NCI-H526 treated with DMSO at 0.1 percent for 48 hours (cell line): ENCODE results near the gene DAB1.

Experiments used
- DNase-seq: peaks from one replicate; lab custom pipeline; 2025; lab: John Stamatoyannopoulos, UW

DAB1 gene

GRCh38 chr1:57163325-57163724 is 260.5 kb downstream of the DAB1 start:
- DNase-seq, result no peak

GRCh38 chr1:57162607-57163261 is 261.1 kb downstream of the DAB1 start:
- DNase-seq, result no peak

- DNase-seq, result no peak
Measured at GRCh38 chr1:57160594-57160993, 263.3 kb downstream of the DAB1 start.

DNA sequence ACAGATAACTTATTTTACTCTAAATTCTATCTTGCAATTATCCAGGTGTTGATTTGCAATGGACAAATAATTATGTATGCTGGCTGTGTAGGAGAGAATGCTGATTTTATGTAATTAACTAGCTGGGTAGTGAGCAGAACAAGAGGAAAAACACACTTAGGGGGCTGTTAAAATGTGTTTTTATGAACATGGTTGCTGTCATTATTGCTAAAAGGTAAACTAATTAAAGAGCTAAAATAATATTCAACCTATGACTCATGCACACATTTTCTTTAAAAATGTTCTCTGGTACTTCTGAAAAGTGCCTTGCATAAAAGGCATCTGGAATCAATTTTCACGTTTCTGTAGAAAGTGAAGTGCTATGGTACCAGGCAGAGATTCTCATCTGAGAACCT is 265.3 kb downstream of the DAB1 start:
- no peak for DNase-seq

- DNase-seq, result no peak
Measured at GRCh38 chr1:57157818-57158603, 265.8 kb downstream of the DAB1 start.

- no peak for DNase-seq
Measured at GRCh38 chr1:57156907-57157306, 267.0 kb downstream of the DAB1 start.

DNA sequence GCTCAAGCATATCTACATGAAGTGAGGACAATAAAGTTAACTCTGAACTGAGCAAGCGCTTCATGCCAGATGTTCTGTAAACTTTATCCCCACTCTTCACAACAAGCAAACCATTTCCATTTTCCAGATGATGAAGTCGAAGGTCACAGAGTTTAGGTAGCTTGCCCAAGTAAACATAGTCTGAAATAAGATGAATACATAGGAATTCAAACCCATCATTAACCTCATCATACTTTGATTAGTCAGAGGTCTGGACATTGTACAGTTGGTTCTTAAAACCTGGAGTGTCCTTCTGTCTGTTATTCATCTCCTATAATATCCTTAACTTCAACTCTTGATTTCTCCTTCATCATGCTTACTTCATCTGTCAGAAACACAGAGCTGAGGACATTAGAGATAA is 277.8 kb downstream of the DAB1 start:
- DNase-seq, result no peak

- no peak for DNase-seq
Measured at GRCh38 chr1:57142999-57143398, 280.9 kb downstream of the DAB1 start.

GRCh38 chr1:57142169-57142568 is 281.7 kb downstream of the DAB1 start:
- no peak for DNase-seq

DNA sequence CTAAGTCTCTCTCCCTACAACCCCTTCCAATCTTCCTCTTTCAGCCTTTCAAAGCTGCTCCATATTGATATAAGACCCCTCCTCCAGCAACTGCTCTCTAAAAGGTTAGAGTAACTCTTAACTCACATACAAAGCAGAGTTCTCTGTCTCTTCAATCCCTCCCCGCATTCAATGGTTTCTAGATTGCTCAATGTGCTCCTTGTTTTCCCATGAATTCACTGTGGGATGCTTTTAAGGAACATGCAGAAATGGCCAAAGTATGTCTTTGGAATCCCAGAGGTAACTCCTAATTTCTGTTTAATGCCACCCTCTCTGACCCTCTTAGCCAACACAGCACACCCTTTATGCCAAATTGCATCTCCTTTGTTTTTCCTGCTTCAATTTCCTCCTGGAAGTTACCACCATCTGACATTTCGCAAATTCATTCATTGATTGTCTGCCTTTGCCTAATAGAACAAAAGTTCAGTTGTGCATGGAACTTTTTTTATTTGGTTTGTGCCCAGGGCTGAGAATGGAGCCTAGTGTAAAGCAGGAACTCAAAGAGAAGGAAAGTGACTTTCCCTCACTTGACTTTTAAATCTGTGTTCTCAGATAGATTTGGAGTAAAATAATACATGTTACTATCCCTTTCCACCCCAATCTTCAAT is 285.3 kb downstream of the DAB1 start:
- no peak for DNase-seq

- no peak for DNase-seq
Measured at GRCh38 chr1:57137980-57138379, 285.9 kb downstream of the DAB1 start.

DNA sequence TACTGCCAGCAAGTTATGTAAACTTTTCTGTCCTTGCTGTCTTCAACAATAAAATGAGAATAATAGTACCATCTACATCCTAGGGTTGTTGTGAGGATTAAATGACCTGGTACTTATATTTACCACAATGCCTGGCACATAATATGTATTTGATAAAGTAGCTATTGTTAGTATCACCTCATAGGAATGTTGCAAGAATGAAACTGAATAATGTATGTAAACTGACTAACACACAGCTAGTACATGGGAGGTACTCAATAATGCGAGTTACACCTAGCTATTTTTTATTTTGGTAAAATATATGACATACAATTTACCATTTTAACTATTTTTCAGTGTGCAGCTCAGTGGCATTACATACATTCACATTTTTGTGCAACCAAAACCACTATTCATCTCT is 289.1 kb downstream of the DAB1 start:
- no peak for DNase-seq

DNA sequence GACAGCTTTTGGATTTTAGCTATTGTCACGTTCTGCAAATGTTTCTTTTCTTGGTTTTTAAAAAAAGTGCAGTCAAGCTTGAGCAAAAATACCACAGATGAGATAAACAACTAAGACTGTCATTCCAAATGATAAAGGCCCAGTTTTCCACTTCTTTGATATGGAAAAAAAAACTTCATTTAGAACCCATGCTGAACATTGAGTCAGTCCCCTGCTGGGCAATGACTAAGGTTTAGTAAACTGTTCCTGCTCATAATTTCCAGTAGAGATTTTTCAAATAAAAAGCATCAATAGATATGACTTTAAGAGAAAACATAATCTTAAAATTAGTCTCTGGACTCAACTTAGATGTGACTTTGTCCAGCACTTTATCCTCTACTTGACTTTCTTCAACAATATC is 290.2 kb downstream of the DAB1 start:
- DNase-seq, result no peak

GRCh38 chr1:57132993-57133622 is 290.8 kb downstream of the DAB1 start:
- DNase-seq, result no peak

- no peak for DNase-seq
Measured at GRCh38 chr1:57131701-57132394, 292.0 kb downstream of the DAB1 start.

- DNase-seq, result no peak
Measured at GRCh38 chr1:57131257-57131656, 292.6 kb downstream of the DAB1 start.

DNA sequence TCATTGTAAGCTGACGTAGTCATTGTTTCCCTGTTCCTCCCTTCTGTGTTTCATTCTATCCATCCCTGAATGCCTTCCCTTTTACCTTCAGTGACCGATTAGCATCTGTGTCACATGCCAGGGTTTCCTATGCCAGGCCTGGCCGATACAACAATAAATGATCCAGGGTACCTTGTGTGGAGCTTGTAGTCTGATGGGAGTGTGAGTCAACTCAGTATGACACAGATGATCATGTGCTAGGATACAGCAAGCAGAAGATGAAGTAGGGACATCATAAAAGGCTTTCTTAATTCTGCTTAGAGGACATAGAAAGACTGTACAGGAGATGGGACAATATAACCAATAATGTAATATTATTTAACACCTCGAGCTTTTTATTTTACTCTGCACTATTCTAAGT is 294.0 kb downstream of the DAB1 start:
- no peak for DNase-seq

DNA sequence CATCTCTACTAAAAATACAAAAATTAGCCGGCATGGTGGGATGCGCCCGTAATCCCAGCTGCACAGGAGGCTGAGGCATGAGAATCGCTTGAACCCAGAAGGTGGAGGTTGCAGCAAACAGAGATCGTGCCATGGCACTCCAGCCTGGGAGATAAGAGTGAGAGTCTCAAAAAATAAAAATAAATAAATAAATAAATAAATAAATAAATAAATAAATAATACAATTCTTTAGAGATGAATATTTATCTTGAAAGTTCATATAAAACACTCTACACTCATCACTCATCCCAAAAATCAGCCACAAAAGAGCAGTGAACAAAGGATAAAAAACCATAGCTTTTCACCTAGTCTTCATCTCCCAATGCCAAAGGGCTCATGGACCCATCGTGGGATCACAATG is 295.9 kb downstream of the DAB1 start:
- DNase-seq, result no peak

DNA sequence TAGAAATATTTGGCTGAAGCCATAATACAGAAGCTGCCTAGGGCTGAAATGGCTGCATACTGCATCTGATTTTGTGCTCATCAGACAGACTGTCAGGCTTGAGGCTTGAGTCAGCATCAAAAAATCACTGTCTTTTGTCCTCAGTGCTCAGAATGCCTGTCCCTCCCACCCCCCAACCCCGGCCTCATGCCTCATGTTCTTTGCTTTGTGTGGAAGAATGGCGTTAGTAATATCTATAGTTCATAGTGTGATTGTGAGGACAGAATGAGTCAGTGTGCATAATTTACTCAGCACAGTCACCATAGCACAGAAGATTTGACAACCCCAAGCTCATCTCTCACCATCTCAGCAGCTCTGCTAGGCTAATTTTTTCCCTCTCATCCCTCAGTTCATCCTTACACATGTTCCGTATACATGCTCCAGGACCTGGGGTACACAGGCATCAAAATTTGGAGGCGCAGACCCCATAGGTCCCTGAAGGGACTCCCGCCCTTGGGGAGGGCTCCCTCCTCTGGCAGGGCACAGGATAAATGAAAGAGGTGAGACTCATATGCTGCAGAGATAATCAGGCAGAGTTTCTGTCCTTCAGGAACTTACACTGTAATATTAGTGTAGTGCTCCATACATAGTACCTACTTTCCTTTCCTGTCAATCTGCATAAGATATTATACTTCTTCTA is 299.0 kb downstream of the DAB1 start:
- DNase-seq, result no peak

- DNase-seq, result no peak
Measured at GRCh38 chr1:57124170-57124569, 299.7 kb downstream of the DAB1 start.

DNA sequence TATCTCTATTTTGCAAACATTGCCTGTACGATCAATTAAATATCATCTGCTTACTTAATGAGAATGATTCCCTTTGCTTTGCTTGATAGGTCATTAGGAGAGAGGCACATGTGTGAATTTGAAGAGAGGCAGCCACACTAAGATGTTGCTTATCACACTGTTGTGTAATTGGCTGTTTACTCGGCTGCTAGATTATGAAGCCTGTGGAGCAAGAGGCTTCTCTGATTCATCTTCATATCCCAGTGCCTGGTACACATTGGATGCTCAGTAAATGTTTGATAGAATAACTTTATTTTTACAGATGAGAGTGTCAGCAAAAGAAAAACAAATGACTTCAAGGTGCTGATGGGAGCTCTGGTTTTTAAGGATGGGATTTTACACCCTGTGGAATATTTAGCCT is 301.8 kb downstream of the DAB1 start:
- no peak for DNase-seq
